NCI-H1930 (cell line): ENCODE results near the gene PPRC1.

Source experiments
- DNase-seq, 2 experiments: peaks; one replicate each; lab custom pipeline; 2025; lab: John Stamatoyannopoulos, UW

PPRC1 gene

DNA sequence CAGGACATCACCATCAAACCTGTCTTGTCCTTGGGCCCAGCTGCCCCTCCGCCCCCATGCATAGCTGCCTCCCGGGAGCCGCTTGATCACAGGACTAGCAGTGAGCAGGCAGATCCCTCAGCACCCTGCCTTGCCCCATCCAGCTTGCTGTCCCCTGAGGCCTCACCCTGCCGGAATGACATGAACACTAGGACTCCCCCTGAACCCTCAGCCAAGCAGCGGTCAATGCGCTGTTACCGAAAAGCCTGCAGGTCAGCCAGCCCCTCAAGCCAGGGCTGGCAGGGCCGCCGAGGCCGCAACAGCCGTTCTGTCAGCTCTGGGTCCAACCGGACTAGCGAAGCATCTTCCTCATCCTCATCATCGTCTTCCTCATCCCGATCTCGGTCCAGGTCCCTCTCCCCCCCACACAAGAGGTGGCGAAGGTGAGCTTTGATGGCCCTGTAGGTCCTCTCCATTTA lies 14.2 kb downstream of the PPRC1 start:
- DNase-seq, result no peak

GRCh38 chr10:102147561-102147960 lies 14.7 kb downstream of the PPRC1 start:
- DNase-seq, result no peak

DNA sequence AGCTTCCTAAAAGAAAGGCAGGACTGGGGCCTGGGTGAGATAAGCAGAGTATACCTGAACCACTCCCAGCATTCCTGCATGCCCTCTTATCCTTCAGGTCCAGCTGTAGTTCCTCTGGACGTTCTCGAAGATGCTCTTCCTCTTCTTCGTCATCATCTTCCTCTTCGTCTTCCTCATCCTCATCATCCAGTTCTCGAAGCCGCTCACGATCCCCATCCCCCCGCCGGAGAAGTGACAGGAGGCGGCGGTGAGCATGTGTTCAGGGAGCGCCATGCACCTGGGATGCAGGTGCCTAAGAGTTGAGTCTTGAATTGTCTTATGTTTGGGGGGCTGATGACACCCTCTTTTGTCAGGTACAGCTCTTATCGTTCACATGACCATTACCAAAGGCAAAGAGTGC lies 15.4 kb downstream of the PPRC1 start:
- no peak for DNase-seq

DNA sequence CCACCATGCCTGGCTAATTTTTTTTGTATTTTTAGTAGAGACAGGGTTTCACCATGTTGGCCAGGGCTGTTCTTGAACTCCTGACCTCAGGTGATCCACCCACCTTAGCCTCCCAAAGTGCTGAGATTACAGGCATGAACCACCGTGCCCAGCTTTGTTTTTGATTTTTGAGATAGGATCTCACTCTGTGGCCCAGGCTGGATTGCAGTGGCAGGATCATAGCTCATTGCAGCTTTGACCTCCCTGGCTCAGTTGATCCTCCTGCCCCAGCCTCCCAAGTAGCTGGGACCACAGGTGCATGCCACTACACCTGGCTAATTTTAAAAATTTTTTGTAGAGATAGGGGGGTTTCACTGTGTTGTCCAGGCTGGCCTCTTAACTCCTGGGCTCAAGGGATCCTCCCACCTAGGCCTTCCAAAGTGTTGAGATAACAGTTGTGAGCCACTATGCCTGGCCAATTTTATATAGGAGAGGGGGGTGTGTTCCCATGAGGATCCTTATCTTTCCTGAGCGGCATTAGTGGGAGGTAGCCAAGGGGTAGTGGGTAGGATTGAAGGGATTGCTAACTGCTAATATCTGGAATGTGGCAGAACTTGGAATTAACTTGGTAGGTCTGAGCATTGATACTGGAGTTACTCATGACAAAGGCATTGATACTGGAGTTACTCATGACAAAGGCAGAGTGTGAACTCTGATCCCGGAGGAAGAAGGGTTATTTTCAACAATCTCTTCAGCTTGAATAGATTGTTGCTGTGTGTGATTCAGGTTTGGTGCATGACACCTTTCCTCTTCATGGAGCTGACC lies 18.3 kb downstream of the PPRC1 start:
- peak in 1 of 2 experiments; percentile 3 for DNase-seq

DNA sequence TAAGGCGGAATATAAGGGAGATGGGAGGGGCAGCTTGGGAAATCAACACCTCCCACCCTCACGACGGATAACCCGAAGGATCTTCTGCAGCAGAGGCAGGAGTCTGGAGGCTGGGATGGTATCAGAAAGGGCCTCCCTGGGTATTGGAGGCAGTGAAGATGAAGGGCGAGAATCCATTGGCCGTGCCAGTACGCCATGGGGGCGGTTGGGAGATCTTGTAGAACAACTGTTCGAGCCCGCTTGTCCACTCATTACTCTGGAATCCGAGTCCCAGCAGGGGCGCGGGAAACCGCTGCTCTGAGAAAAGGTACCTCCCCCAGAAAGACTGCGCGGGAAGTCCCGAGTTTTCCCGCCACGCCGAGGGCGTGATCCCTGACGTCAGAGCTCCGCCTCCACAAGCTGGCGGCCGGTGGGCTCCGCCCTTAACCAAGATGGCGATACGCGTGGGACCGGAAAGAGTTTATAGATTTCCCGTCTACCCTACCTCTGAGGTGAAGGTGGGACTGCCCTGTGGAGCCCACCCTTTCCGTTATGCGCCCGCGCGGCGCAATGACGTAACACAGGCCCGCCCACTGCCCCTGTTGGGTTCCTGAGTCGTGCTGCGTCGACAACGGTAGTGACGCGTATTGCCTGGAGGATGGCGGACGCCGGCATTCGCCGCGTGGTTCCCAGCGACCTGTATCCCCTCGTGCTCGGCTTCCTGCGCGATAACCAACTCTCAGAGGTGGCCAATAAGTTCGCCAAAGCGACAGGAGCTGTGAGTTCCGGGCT lies 19.1 kb downstream of the PPRC1 start, which contains the start of gene NOLC1:
NOLC1 (plus strand) TSS at position 616 of the 771 bp plus-strand sequence; CDS start at position 638, 22 bp downstream.
- peak; percentile 90 to 95 for DNase-seq

- DNase-seq, result no peak
Observed at GRCh38 chr10:102152545-102152890, 19.7 kb downstream of the PPRC1 start.

DNA sequence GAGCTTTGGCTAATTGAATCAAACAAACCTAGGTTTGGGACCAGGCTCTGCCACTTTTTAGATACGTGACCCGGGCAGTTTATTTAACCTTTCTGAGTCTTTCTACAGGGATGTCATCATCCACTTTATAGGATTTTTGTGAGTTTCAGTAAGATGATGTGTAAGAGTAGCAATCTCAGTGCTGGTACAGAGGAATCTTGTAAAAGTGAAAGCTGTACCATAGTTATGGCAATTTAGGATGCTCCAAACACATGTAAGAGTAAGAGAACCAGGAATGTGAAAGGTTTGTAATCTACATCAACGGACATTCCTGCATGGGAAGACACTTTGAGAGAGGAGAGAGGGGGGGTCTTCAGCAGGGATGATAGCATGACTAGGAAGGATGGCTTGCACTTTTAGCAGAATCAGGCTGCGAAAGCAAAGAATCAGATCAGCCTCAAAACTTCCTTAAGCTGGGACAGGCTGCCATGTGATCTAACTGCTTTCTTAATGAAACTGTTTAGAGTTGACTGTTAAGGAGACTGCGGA lies 20.3 kb downstream of the PPRC1 start:
- no peak for DNase-seq

- no peak for DNase-seq
Observed at GRCh38 chr10:102154466-102155116, 21.8 kb downstream of the PPRC1 start.

DNA sequence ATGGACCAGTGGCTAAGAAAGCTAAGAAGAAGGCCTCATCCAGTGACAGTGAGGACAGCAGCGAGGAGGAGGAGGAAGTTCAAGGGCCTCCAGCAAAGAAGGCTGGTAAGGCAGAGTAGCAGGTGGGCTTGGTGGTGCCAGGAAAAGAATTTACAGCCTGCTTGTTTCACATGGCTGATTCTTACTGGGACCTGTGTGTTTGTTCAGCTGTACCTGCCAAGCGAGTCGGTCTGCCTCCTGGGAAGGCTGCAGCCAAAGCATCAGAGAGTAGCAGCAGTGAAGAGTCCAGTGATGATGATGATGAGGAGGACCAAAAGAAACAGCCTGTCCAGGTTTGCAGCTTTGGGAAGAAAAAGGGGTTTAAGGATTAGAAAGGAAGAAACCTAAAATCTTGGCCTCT lies 24.4 kb downstream of the PPRC1 start:
- no peak for DNase-seq

- DNase-seq, result no peak
Observed at GRCh38 chr10:102159051-102159597, 26.3 kb downstream of the PPRC1 start.

- DNase-seq, result no peak
Observed at GRCh38 chr10:102159831-102160230, 27.0 kb downstream of the PPRC1 start.

DNA sequence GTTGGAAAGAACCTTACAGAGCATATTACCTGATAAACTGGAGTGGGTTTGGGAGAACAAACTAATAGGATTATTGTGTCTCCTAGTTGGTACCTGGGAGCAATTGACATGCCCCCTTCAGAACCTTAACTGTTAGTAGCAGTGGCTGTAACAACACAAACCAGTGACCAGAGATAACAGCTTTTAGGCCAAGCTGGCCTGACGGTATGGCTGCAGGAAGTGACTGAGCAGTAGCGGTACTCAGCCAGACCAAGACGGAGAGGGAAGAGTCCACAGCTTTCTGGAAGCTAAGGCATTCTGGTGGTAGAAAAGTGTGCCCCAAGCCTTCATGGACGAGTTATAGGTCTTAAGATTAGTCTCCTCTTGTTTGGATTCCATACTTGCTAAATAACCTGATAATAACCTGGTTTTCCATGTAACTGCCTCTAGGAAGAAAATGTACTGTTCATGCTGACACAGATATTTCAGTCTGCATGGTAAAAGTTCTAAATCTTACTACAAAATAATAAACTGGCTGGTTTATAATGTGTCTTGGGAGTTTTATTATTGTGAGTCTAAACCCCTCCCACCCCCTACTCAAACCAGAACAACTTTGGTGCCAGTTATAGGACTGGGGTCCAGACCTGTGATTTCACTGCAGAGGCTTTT lies 30.6 kb downstream of the PPRC1 start:
- DNase-seq, result no peak

DNA sequence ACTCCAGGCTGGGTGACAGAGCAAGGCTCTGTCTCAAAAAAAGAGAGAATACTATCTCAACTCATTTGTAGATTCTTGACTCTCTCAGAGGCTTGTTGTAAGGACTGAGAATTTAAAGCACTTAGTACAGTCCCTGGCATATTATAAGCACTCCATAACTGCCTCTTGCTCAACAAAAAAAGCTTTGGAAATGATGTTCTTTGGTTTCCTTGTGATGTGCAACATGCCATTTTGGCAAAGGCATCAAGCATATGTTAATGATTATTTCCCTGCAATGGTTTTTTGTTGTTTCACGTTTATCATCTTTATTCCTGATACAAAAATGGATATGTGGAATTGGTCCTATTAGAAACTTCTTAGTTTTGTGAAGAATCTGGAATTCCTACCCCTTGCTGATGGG lies 35.0 kb downstream of the PPRC1 start:
- no peak for DNase-seq

DNA sequence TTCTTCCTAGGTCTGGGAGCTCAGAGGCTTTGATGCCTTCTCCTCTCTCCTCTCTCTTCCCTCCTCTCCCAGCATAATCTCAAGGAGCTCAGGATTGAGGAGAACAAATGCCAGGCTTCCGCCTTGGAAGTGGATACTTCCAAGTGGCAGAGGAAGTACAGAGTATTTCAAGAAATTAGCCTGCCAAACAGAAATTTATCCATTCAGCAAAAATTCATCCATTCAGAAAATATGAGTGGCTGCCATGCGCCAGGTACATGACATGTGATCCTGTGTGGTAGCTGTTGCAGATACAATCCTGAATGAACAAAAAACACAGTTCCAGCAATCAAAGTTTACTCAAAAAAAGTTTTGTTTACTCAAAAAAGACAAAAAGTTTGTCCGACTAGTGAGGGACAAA lies 37.8 kb downstream of the PPRC1 start:
- DNase-seq, result no peak

DNA sequence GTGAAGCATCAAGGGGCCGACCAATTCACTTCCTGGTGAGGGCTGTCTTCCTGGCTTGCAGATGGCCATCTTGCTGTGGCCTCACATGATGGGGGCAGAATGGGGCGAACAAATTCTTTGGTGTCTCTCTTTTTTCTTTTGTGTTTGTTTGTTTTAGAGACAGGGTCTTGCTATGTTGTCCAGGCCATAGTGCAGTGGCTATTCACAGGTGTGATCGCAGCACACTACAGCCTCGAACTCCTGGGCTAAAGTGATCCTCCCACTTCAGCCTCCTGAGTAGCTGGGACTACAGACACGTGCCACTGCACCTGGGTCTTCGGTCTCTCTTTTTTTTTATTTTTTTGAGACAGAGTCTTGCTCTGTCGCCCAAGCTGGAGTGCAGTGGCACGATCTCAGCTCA lies 39.4 kb downstream of the PPRC1 start:
- DNase-seq, result no peak

- no peak for DNase-seq
Observed at GRCh38 chr10:102175415-102175814, 42.6 kb downstream of the PPRC1 start.

- no peak for DNase-seq
Observed at GRCh38 chr10:102184606-102185005, 51.8 kb downstream of the PPRC1 start.

- no peak for DNase-seq
Observed at GRCh38 chr10:102185272-102185671, 52.4 kb downstream of the PPRC1 start.

DNA sequence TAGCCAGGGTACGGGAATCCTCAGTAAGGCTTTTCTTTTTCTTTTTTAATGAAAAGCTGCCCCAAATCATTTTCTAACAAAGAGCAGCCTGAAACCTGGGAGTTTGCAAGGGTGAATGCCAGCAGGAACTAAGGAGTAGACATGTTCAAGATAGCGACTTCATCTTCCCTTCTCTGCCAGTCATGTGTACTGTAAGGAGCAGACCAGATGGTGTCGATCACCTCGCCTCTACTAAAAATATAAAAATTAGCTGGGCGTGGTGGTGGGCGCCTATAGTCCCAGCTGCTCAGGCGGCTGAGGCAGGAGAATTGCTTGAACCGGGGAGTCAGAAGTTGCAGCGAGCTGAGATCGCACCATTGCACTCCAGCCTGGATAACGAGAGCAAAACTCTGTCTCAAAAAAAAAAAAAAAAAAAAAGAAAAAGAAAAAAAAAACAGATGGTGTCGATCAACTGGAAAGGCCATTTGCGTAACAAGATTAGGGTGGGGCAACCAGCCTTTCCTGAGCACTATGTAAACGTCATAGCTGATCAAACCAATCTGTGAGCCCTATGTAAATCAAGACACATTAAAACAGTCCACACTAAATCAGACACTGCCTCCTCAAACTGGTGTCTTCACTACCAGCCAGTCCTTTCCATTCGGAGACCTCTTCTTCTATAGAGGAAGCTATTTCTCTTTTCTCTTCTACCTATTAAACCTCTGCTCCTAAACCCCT lies 53.1 kb downstream of the PPRC1 start:
- no peak for DNase-seq

- DNase-seq, result no peak
Observed at GRCh38 chr10:102188298-102188940, 55.6 kb downstream of the PPRC1 start.
